GM18909 (cell line): ENCODE measurements around the gene FADS1.
A peak's percentile ranks its signal among the peaks of the same experiment; 100 is the strongest.

ENCODE experiments used
- ATAC-seq: cut with Tn5 transposase; IDR thresholded peaks from one replicate; pipeline ENCODE4 v1.9.1; 2021; ENCODE audit warnings: mild to moderate bottlenecking; ENCODE audit not compliant: unreplicated experiment, poor library complexity

The FADS1 gene

GRCh38 chr11:61816736-61817455 lies at the start of gene FADS1:
Gene FADS1, minus strand, starts transcription at chr11:61817003. Its CDS starts 74 bp downstream, at chr11:61816929.
- ATAC-seq = peak; percentile 51

- no peak for ATAC-seq
Observed at GRCh38 chr11:61866231-61866957, 49.6 kb upstream of the FADS1 start.

- ATAC-seq = no peak
Observed at GRCh38 chr11:61864814-61865775, 48.3 kb upstream of the FADS1 start.

GRCh38 chr11:61863548-61864081 lies 46.8 kb upstream of the FADS1 start:
- ATAC-seq = no peak

GRCh38 chr11:61862714-61863547 lies 46.1 kb upstream of the FADS1 start:
- no peak for ATAC-seq

GRCh38 chr11:61861634-61862033 lies 44.8 kb upstream of the FADS1 start:
- ATAC-seq = no peak

- no peak for ATAC-seq
Observed at GRCh38 chr11:61860054-61860903, 43.5 kb upstream of the FADS1 start.

GRCh38 chr11:61855939-61856680 lies 39.3 kb upstream of the FADS1 start:
- ATAC-seq = no peak

GRCh38 chr11:61854966-61855714 lies 38.3 kb upstream of the FADS1 start:
- no peak for ATAC-seq

GRCh38 chr11:61854206-61854895 lies 37.5 kb upstream of the FADS1 start:
- no peak for ATAC-seq

GRCh38 chr11:61853698-61854169 lies 36.9 kb upstream of the FADS1 start:
- no peak for ATAC-seq

- ATAC-seq = no peak
Observed at GRCh38 chr11:61851900-61852295, 35.1 kb upstream of the FADS1 start.

- ATAC-seq = no peak
Observed at GRCh38 chr11:61851113-61851899, 34.5 kb upstream of the FADS1 start.

- no peak for ATAC-seq
Observed at GRCh38 chr11:61850687-61851086, 33.9 kb upstream of the FADS1 start.

- ATAC-seq = no peak
Observed at GRCh38 chr11:61848631-61849030, 31.8 kb upstream of the FADS1 start.
